HCT116 (cell line): ENCODE results near the gene RAB13. TPM values are rescaled to one million over a fixed set of nuclear protein-coding genes. Genes with fewer than 3 reads are reported as not detected.

Source experiments
- ATAC-seq: fragments of 200-7000 bp; cut with Tn5 transposase; 2 replicates; pipeline ENCODE4 v1.9.1; 2020; ENCODE audit warnings: mild to moderate bottlenecking, moderate library complexity
- BruUV-seq: library from RNA; stranded (reverse); fragments of 400-500 nt; replicated peaks from 2 replicates; lab custom pipeline; 2021; lab: Mats Ljungman, UMichigan
- CTCF ChIA-PET: fragments of 300-600 bp; sonication (Branson Sonifier 250); formaldehyde crosslinking; loops from one replicate; lab custom pipeline; 2021; ENCODE audit warnings: antibody characterized with exemption; lab: Charles Lee
- POLR2A ChIA-PET: fragments of 300-600, 350-600 bp; sonication (Branson Sonifier 250); formaldehyde crosslinking; loops from one replicate; lab custom pipeline; 2021; ENCODE audit warnings: antibody characterized with exemption; lab: Charles Lee
- RAD21 ChIA-PET, 2 experiments: fragments of 300-600 bp; sonication (Branson Sonifier 250); formaldehyde crosslinking; loops; one replicate each; lab custom pipeline; 2023; ENCODE audit warnings: low total read pairs in 2 of 2; ENCODE audit not compliant: uncharacterized antibody in 2 of 2, unreplicated experiment in 2 of 2, low non-redundant PET in 1 of 2; lab: Charles Lee
- DNase-seq: peaks from one replicate; pipeline ENCODE4 v3.0.0-alpha.2; 2010; ENCODE audit warnings: low read depth, low spot score
- H2AFZ ChIP-seq: fragments of 200-600 bp; shearing (Covaris generic), sonication (generic); 2 replicates; pipeline ENCODE4 v1.6.1; 2017; ENCODE audit warnings: low read depth, mixed run types, mixed read lengths, antibody characterized with exemption, low read length; ENCODE audit not compliant: poor library complexity, severe bottlenecking
- H3K27ac ChIP-seq: 2 replicates; pipeline ENCODE4 v1.5.1; 2012; ENCODE audit warnings: low read depth, low read length
- H3K27me3 ChIP-seq: fragments of 200-600 bp; sonication (generic); 2 replicates; pipeline ENCODE4 v1.6.1; 2016; ENCODE audit warnings: mixed run types, low read length, mixed read lengths; ENCODE audit not compliant: insufficient read depth
- H3K36me3 ChIP-seq, 2 experiments: fragments of 200-500 bp in 1 of 2; fragments of 200-600 bp in 1 of 2; sonication (Bioruptor generic) in 1 of 2; sonication (generic) in 1 of 2; 2 replicates each; pipeline versions ENCODE4 v1.5.1 to v1.6.1; 2014 to 2016; ENCODE audit warnings: low read length in 2 of 2, inconsistent platforms in 1 of 2, mixed read lengths in 1 of 2, mixed run types in 1 of 2; ENCODE audit not compliant: insufficient read depth in 2 of 2, control insufficient read depth in 1 of 2
- H3K4me1 ChIP-seq, 2 experiments: fragments of 200-600 bp in 1 of 2; sonication (generic) in 1 of 2; 2 replicates each; pipeline versions ENCODE4 v1.5.1 to v1.6.1; 2012 to 2017; ENCODE audit warnings: low read length in 2 of 2, inconsistent platforms in 1 of 2, mild to moderate bottlenecking in 1 of 2, mixed read lengths in 1 of 2, mixed run types in 1 of 2, moderate library complexity in 1 of 2; ENCODE audit not compliant: insufficient read depth in 2 of 2, control insufficient read depth in 1 of 2
- H3K4me2 ChIP-seq: fragments of 200-600 bp; sonication (generic); 2 replicates; pipeline ENCODE4 v1.6.1; 2017; ENCODE audit warnings: mixed run types, low read length, mixed read lengths
- H3K4me3 ChIP-seq, 2 experiments: fragments of 200-600 bp in 1 of 2; sonication (generic) in 1 of 2; replicated peaks in 1 of 2; 2 replicates each; pipeline ENCODE4 v1.5.1; 2011 to 2016; ENCODE audit warnings: low read length in 2 of 2, control low read depth in 1 of 2, low read depth in 1 of 2, mild to moderate bottlenecking in 1 of 2, mixed read lengths in 1 of 2, mixed run types in 1 of 2
- H3K79me2 ChIP-seq: fragments of 200-600 bp; sonication (generic); 2 replicates; pipeline ENCODE4 v1.6.1; 2017; ENCODE audit warnings: mild to moderate bottlenecking, mixed run types, low read length, moderate library complexity, mixed read lengths; ENCODE audit not compliant: insufficient read depth
- H3K9ac ChIP-seq: fragments of 200-600 bp; sonication (generic); 2 replicates; pipeline ENCODE4 v1.6.1; 2016; ENCODE audit warnings: low read length, mixed read lengths
- H3K9me2 ChIP-seq: fragments of 200-600 bp; sonication (generic), shearing (Covaris generic); 2 replicates; pipeline ENCODE4 v1.6.1; 2017; ENCODE audit warnings: mixed run types, mild to moderate bottlenecking, moderate library complexity; ENCODE audit not compliant: insufficient read depth
- H3K9me3 ChIP-seq, 2 experiments: fragments of 200-500 bp in 1 of 2; fragments of 200-600 bp in 1 of 2; sonication (Bioruptor generic) in 1 of 2; sonication (generic) in 1 of 2; 2 replicates each; pipeline ENCODE4 v1.6.1; 2014 to 2017; ENCODE audit warnings: low read length in 2 of 2, mixed read lengths in 2 of 2, inconsistent platforms in 1 of 2, low read depth in 1 of 2, mild to moderate bottlenecking in 1 of 2, mixed run types in 1 of 2, moderate library complexity in 1 of 2; ENCODE audit not compliant: control insufficient read depth in 1 of 2, insufficient read depth in 1 of 2
- H4K20me1 ChIP-seq: fragments of 200-600 bp; sonication (generic), shearing (Covaris generic); 2 replicates; pipeline ENCODE4 v1.6.1; 2017; ENCODE audit warnings: mixed run types, mild to moderate bottlenecking, moderate library complexity; ENCODE audit not compliant: insufficient read depth
- CEBPB ChIP-seq: IDR thresholded peaks from 2 replicates; pipeline ENCODE4 v1.6.1; 2012; ENCODE audit warnings: low read depth
- EZH2phosphoT487 ChIP-seq: fragments of 200-600 bp; IDR thresholded peaks from 2 replicates; pipeline ENCODE4 v1.6.1; 2018; ENCODE audit warnings: antibody characterized with exemption, borderline replicate concordance
- MAX ChIP-seq: IDR thresholded peaks from 2 replicates; pipeline ENCODE4 v1.6.1; 2012
- POLR2AphosphoS5 ChIP-seq: IDR thresholded peaks from 2 replicates; pipeline ENCODE4 v1.6.1; 2011; ENCODE audit warnings: mild to moderate bottlenecking, low read depth, low read length, moderate library complexity
- YY1 ChIP-seq: IDR thresholded peaks from 2 replicates; pipeline ENCODE4 v1.6.1; 2011; ENCODE audit warnings: low read length, low read depth, moderate library complexity, mild to moderate bottlenecking; ENCODE audit not compliant: insufficient replicate concordance; ENCODE audit errors: extremely low read depth
- ZBTB33 ChIP-seq: IDR thresholded peaks from 2 replicates; pipeline ENCODE4 v1.6.1; 2011; ENCODE audit warnings: mild to moderate bottlenecking, low read length, moderate library complexity; ENCODE audit not compliant: insufficient replicate concordance; ENCODE audit errors: extremely low read depth
- ZNF274 ChIP-seq: fragments of 200-500 bp; sonication (Bioruptor generic); IDR thresholded peaks from 2 replicates; pipeline ENCODE4 v1.6.1; 2014; ENCODE audit warnings: mild to moderate bottlenecking, low read depth, low read length, inconsistent platforms
- intact Hi-C: fragments of 100-400 bp; cut with micrococcal nuclease; formaldehyde crosslinking; loops from 2 replicates; pipeline ENCODE4 v1.10.0; 2022
- total RNA-seq: library from RNA; stranded (reverse); gene quantifications from one replicate; pipeline ENCODE4 v1.2.1, GENCODE V29; 2021; ENCODE audit not compliant: unreplicated experiment

The RAB13 gene
- total RNA-seq, 1 experiment from 2014 or later, result 93.6 TPM

- TF ChIP-seq ZNF274 (no peak), YY1 (no peak), MAX (no peak), ZBTB33 (no peak)
Measured at GRCh38 chr1:153995202-153995601, 9.1 kb upstream of the RAB13 start (continued).

DNA sequence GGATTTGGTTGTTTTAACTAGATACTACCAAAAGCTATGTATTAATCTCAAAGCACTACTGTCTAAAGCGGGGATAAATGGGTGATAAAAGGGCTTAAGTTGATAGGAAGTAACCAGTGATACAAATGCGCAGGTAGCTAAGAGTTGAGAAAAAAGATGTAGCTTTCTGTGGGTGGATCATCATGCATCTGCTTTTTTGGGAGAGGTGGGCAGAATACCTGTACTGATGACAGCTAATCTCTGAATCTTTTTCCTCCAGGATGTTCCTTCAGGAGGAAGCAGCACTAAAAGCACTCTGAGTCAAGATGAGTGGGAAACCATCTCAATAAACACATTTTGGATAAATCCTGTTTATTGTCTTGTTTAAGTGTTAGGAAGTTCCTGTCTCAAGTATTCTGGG, 5.7 kb upstream of the RAB13 start:
- BruUV-seq, result no TSS peak
- Histone ChIP-seq H3K9ac (peak overlapping the region; percentile 99), H3K9me2 (no peaks in the 10 kb centered on the region), H2AFZ (no peak overlapping the region), H3K27me3 (no peaks in the 10 kb centered on the region), H3K4me3 (peak overlapping the region; percentile 89 to 96), H3K4me2 (peak overlapping the region; percentile 75)
- no peak for DNase-seq
- CTCF ChIA-PET, result no interaction called here
- intact Hi-C loops, result no loop called here
- TF ChIP-seq POLR2AphosphoS5, result 0 out of 2 replicates have a peak, but pooled peaks have one; percentile 6
- no peak for TF ChIP-seq CEBPB
- no peak for TF ChIP-seq EZH2phosphoT487
- TF ChIP-seq, all 23 proteins: peak for 1
- Histone ChIP-seq H3K27ac (peak overlapping the region; percentile 80; the same call in 1 of the 2 replicates), H4K20me1 (peaks cover 11% of the 10 kb centered on the region; the same call in 1 of the 2 replicates), H3K79me2 (peaks cover 24% of the 10 kb centered on the region), H3K36me3 (peaks cover 15 to 31% of the 10 kb centered on the region in 2 experiments), H3K4me1 (peaks cover 3 to 28% of the 10 kb centered on the region in 2 experiments; a peak in 3 of 4 replicates), H3K9me3 (no peaks in the 10 kb centered on the region)
- ATAC-seq, result no peak
- RAD21 ChIA-PET, result no interaction called here
- POLR2A ChIA-PET, result interaction anchor here (2.2 to 3.2 kb wide), 2 partner anchors 25 to 29 kb away, joined by 18 to 24 read pairs; partner anchors contain the start of genes CREB3L4 and SLC39A1
